ENCODE results near the gene PCLAF. TPM values are rescaled to one million over a fixed set of nuclear protein-coding genes. Genes with fewer than 3 reads are reported as not detected.

PCLAF gene
- total and polyA plus RNA-seq, 2 of the 13 experiments (the other 11 are each of a cell fraction or from before 2014, with no cell fraction given): 98.6 to 98.9 TPM

DNA sequence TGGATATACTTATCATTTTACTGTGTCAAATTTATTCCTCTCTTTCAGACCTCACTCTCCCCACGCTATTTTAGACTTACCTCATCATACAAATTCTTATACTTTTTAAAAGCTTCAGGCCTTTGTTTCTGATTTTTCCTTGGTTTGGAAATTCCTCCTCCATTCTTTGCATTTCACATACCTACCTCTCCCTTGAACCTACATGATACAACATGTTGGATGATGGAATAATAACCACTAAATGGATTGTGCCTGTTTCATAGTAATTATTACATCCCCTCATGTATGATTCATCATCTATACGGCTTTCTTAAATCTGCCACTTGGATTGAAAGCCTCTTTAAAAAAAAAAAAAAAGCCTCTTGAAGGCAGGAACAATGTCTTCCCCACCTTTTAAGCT lies 31.0 kb upstream of the PCLAF start:
- no TSS peak for BruUV-seq (replicated peaks)
- Histone ChIP-seq H3K4me3 (replicated peaks in 1 of 3; ENCODE audit: insufficient read depth in 1 of 3, low read depth in 2 of 3, low read length in 3 of 3) (no peak overlapping the region), H3K9me3 (ENCODE audit: low read length) (no peaks in the 10 kb centered on the region), H3K4me2 (ENCODE audit: low read depth, low read length) (no peak overlapping the region), H3K27me3 (ENCODE audit: control insufficient read depth in 1 of 2, insufficient read depth in 2 of 2, low read length in 2 of 2) (no peaks in the 10 kb centered on the region), H3K9ac (ENCODE audit: insufficient read depth, low read depth, low read length) (no peak overlapping the region), H3K4me1 (ENCODE audit: insufficient read depth, low read length) (no peaks in the 10 kb centered on the region), H3K27ac (ENCODE audit: extremely low read length, insufficient read depth, low read length) (no peak overlapping the region), H3K36me3 (replicated peaks in 1 of 2; ENCODE audit: control insufficient read depth in 1 of 2, insufficient read depth in 2 of 2, low read length in 2 of 2) (peaks cover 12 to 26% of the 10 kb centered on the region in 2 experiments), H2AFZ (ENCODE audit: low read length) (no peak overlapping the region), H4K20me1 (ENCODE audit: insufficient read depth, low read length) (no peaks in the 10 kb centered on the region), H3K79me2 (ENCODE audit: insufficient read depth, low read length) (no peaks in the 10 kb centered on the region)
- CTCF ChIA-PET (ENCODE audit: low intra/inter-chr PET ratio, low total read pairs): no interaction called here
- POLR2A ChIA-PET: no interaction called here
- DNase-seq (ENCODE audit: low spot score): no peak
- 96% methylated on average over 2 of the region's 2 CpGs for WGBS (ENCODE audit: low lambda C conversion rate)
- ATAC-seq: no peak
- intact Hi-C loops (cut with micrococcal nuclease; ENCODE audit: unreplicated experiment): no loop called here
- TF ChIP-seq, protein P1, sequence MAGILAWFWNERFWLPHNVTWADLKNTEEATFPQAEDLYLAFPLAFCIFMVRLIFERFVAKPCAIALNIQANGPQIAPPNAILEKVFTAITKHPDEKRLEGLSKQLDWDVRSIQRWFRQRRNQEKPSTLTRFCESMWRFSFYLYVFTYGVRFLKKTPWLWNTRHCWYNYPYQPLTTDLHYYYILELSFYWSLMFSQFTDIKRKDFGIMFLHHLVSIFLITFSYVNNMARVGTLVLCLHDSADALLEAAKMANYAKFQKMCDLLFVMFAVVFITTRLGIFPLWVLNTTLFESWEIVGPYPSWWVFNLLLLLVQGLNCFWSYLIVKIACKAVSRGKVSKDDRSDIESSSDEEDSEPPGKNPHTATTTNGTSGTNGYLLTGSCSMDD (CRISPR knock-in tag; IDR thresholded peaks at IDR 0.05): no peak
- TF ChIP-seq, protein P2, sequence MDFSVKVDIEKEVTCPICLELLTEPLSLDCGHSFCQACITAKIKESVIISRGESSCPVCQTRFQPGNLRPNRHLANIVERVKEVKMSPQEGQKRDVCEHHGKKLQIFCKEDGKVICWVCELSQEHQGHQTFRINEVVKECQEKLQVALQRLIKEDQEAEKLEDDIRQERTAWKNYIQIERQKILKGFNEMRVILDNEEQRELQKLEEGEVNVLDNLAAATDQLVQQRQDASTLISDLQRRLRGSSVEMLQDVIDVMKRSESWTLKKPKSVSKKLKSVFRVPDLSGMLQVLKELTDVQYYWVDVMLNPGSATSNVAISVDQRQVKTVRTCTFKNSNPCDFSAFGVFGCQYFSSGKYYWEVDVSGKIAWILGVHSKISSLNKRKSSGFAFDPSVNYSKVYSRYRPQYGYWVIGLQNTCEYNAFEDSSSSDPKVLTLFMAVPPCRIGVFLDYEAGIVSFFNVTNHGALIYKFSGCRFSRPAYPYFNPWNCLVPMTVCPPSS (IDR thresholded peaks at IDR 0.05): no peak
- TF ChIP-seq MIER3 (CRISPR knock-in tag; IDR thresholded peaks at IDR 0.05; ENCODE audit: borderline replicate concordance) (no peak), GPN1 (CRISPR knock-in tag; IDR thresholded peaks at IDR 0.05; ENCODE audit: borderline replicate concordance) (no peak), HCFC1 (IDR thresholded peaks at IDR 0.05; ENCODE audit: low read depth, low read length) (no peak), NFIB (CRISPR knock-in tag; IDR thresholded peaks at IDR 0.05; ENCODE audit: borderline replicate concordance) (no peak), ZKSCAN5 (CRISPR knock-in tag; IDR thresholded peaks at IDR 0.05) (no peak)
- TF ChIP-seq, protein P3, sequence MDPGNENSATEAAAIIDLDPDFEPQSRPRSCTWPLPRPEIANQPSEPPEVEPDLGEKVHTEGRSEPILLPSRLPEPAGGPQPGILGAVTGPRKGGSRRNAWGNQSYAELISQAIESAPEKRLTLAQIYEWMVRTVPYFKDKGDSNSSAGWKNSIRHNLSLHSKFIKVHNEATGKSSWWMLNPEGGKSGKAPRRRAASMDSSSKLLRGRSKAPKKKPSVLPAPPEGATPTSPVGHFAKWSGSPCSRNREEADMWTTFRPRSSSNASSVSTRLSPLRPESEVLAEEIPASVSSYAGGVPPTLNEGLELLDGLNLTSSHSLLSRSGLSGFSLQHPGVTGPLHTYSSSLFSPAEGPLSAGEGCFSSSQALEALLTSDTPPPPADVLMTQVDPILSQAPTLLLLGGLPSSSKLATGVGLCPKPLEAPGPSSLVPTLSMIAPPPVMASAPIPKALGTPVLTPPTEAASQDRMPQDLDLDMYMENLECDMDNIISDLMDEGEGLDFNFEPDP (CRISPR knock-in tag; conservative IDR thresholded peaks at IDR 0.05): no peak
- FAIRE-seq: no peak
- in situ Hi-C loops (cut with HindIII; ENCODE audit: extremely low pct_ligation_motif_present, low pct_unique_long_range_greater_than_20kb): no loop called here

Measured in HepG2 (cell line).